ENCODE results near the gene CDH23. TPM values are rescaled to one million over a fixed set of nuclear protein-coding genes. Genes with fewer than 3 reads are reported as not detected.
A peak's percentile ranks its signal among the peaks of the same experiment; 100 is the strongest.

CDH23 gene
- total RNA-seq, 1 donor from 2014 or later, result 9.4 TPM

- no peak for DNase-seq (ENCODE audit: extremely low spot score, unreplicated experiment)
- H3K27ac Mint-ChIP-seq, result no peak overlapping the region
- H3K4me3 Mint-ChIP-seq, result no peak overlapping the region
- no peaks in the 10 kb centered on the region for H3K9me3 Mint-ChIP-seq
- H3K27me3 Mint-ChIP-seq, result peaks cover 16% of the 10 kb centered on the region
- H3K36me3 Mint-ChIP-seq, result no peaks in the 10 kb centered on the region
- H3K4me1 Mint-ChIP-seq (ENCODE audit: unreplicated experiment), result peaks cover 4% of the 10 kb centered on the region
- no peak for TF ChIP-seq CTCF (conservative IDR thresholded peaks at IDR 0.05)
These were observed 64.7 kb downstream of the CDH23 start for GRCh38 chr10:71461457-71461856.

GRCh38 chr10:71462062-71462935 is 65.6 kb downstream of the CDH23 start:
- peaks cover 7% of the 10 kb centered on the region for H3K27me3 Mint-ChIP-seq
- no peak for DNase-seq (ENCODE audit: extremely low spot score, unreplicated experiment)
- no peak for TF ChIP-seq CTCF (conservative IDR thresholded peaks at IDR 0.05)
- H3K36me3 Mint-ChIP-seq, result no peaks in the 10 kb centered on the region
- H3K9me3 Mint-ChIP-seq, result no peaks in the 10 kb centered on the region
- H3K4me3 Mint-ChIP-seq, result no peak overlapping the region
- H3K27ac Mint-ChIP-seq, result no peak overlapping the region
- H3K4me1 Mint-ChIP-seq (ENCODE audit: unreplicated experiment), result peaks cover 4% of the 10 kb centered on the region

DNA sequence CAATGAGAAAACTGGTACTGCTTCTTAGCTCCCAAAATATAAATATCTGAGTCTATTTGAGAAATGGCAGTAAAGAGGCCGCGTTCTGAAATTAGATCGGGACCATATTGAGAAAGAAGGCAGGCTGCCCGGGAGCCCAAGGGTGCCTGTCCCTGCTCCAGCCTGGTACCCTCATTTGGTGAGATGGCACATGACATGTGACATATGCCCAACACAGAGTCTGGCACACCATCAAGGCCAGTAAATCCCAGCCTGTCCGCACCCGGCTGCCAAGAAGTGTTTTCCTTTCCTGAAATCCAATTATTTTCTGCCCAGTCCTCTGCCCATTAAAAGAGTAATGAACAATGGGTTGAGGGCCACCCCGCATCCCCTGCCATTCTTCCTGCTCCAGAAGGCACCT is 66.4 kb downstream of the CDH23 start:
- Mint-ChIP-seq H3K9me3 (no peaks in the 10 kb centered on the region), H3K4me3 (no peak overlapping the region), H3K27ac (no peak overlapping the region), H3K4me1 (ENCODE audit: unreplicated experiment) (peaks cover 4% of the 10 kb centered on the region), H3K27me3 (peaks cover 7% of the 10 kb centered on the region), H3K36me3 (no peaks in the 10 kb centered on the region)
- no peak for DNase-seq (ENCODE audit: extremely low spot score, unreplicated experiment)
- no peak for TF ChIP-seq CTCF (conservative IDR thresholded peaks at IDR 0.05)

DNA sequence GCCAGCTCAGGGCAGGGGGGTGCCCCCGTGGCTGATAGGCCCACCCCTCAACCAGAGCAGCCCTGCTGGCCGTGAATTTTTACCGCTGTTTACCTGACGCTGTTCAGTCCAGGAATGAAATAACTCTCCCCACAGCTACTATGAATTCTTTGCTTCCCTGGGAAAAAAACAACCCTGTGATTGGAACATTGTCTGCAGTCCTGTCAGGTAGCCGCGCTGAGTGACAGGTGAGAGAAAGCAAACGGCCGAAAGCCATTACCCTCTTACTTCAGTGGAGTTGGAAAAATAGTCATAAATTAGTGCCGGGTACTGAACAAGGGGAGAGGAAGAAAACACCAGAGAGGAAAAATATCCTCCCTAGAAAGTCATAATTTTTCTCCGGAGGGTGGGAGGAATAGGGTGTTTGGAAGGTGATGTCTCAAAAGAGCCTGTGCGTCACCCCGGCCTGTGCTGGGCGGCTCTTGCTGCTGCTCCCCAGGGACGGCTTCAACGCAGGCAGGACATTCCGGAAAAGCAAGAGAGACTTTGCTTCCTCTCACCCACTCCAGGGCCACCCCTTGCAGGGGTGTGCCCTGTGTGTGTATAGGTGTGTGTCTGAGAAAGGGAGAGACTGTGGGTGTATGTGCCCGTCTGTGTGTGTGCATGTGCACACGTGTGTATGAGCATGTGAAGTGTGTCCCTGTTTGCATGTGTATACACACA is 69.0 kb downstream of the CDH23 start:
- TF ChIP-seq CTCF (conservative IDR thresholded peaks at IDR 0.05), result no peak
- DNase-seq (ENCODE audit: extremely low spot score, unreplicated experiment), result no peak
- H3K9me3 Mint-ChIP-seq, result no peaks in the 10 kb centered on the region
- no peaks in the 10 kb centered on the region for H3K36me3 Mint-ChIP-seq
- peaks cover 4% of the 10 kb centered on the region for H3K4me1 Mint-ChIP-seq (ENCODE audit: unreplicated experiment)
- no peak overlapping the region for H3K27ac Mint-ChIP-seq
- peak overlapping the region; percentile 46 for H3K4me3 Mint-ChIP-seq
- peaks cover 4% of the 10 kb centered on the region for H3K27me3 Mint-ChIP-seq

GRCh38 chr10:71466330-71466729 is 69.6 kb downstream of the CDH23 start:
- peaks cover 4% of the 10 kb centered on the region for H3K27me3 Mint-ChIP-seq
- H3K4me3 Mint-ChIP-seq, result no peak overlapping the region
- no peak overlapping the region for H3K27ac Mint-ChIP-seq
- no peak for TF ChIP-seq CTCF (conservative IDR thresholded peaks at IDR 0.05)
- DNase-seq (ENCODE audit: extremely low spot score, unreplicated experiment), result no peak
- H3K36me3 Mint-ChIP-seq, result no peaks in the 10 kb centered on the region
- no peaks in the 10 kb centered on the region for H3K9me3 Mint-ChIP-seq
- peaks cover 4% of the 10 kb centered on the region for H3K4me1 Mint-ChIP-seq (ENCODE audit: unreplicated experiment)
